Suprapubic skin (tissue), 4 donors: Measurements from ENCODE around the gene TOP1.

Experiments
- EP300 ChIP-seq: sonication (generic); formaldehyde crosslinking; IDR thresholded peaks from one replicate; pipeline ENCODE4 v1.6.1; 2017; ENCODE audit warnings: antibody characterized with exemption
- POLR2A ChIP-seq, 2 donors: fragments of 450-650 bp; IDR thresholded peaks; one replicate each; pipeline ENCODE4 v1.6.1; 2017; ENCODE audit warnings: antibody characterized with exemption in 2 of 2, mild to moderate bottlenecking in 2 of 2, moderate library complexity in 2 of 2
- POLR2AphosphoS5 ChIP-seq, 3 donors: sonication (generic); formaldehyde crosslinking; IDR thresholded peaks; one replicate each; pipeline ENCODE4 v1.6.1; 2017; ENCODE audit warnings: antibody characterized with exemption in 3 of 3
- TF ChIP-seq, protein P1 (sequence below), 2 donors: fragments of 200-600 bp in 1 of 2; fragments of 450-650 bp in 1 of 2; sonication (generic) in 1 of 2; IDR thresholded peaks; one replicate each; pipeline ENCODE4 v1.5.1; 2016 to 2019; ENCODE audit warnings: antibody characterized with exemption in 2 of 2, mild to moderate bottlenecking in 1 of 2, moderate library complexity in 1 of 2

GRCh38 chr20:41124451-41125094 lies 96.0 kb downstream of the TOP1 start:
- no peak for TF ChIP-seq POLR2A (IDR thresholded peaks at IDR 0.05)
- no peak for TF ChIP-seq POLR2AphosphoS5 (IDR thresholded peaks at IDR 0.05)
- TF ChIP-seq, protein P1, sequence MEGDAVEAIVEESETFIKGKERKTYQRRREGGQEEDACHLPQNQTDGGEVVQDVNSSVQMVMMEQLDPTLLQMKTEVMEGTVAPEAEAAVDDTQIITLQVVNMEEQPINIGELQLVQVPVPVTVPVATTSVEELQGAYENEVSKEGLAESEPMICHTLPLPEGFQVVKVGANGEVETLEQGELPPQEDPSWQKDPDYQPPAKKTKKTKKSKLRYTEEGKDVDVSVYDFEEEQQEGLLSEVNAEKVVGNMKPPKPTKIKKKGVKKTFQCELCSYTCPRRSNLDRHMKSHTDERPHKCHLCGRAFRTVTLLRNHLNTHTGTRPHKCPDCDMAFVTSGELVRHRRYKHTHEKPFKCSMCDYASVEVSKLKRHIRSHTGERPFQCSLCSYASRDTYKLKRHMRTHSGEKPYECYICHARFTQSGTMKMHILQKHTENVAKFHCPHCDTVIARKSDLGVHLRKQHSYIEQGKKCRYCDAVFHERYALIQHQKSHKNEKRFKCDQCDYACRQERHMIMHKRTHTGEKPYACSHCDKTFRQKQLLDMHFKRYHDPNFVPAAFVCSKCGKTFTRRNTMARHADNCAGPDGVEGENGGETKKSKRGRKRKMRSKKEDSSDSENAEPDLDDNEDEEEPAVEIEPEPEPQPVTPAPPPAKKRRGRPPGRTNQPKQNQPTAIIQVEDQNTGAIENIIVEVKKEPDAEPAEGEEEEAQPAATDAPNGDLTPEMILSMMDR (IDR thresholded peaks at IDR 0.05): no peak
- TF ChIP-seq EP300: no peak
